Activated CD4-positive, alpha-beta T cell treated with anti-CD3 and anti-CD28 coated beads, Interleukin-2, amount 50 U/mL, for 24 hours (primary cell): ENCODE results near the gene ZDHHC21.

Experiments used
- DNase-seq, 2 donors: peaks; one replicate each; pipeline ENCODE4 v3.0.0-alpha.2; 2020; ENCODE audit warnings: low read depth in 1 of 2, low spot score in 1 of 2

ZDHHC21 gene, protein sequence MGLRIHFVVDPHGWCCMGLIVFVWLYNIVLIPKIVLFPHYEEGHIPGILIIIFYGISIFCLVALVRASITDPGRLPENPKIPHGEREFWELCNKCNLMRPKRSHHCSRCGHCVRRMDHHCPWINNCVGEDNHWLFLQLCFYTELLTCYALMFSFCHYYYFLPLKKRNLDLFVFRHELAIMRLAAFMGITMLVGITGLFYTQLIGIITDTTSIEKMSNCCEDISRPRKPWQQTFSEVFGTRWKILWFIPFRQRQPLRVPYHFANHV

DNA sequence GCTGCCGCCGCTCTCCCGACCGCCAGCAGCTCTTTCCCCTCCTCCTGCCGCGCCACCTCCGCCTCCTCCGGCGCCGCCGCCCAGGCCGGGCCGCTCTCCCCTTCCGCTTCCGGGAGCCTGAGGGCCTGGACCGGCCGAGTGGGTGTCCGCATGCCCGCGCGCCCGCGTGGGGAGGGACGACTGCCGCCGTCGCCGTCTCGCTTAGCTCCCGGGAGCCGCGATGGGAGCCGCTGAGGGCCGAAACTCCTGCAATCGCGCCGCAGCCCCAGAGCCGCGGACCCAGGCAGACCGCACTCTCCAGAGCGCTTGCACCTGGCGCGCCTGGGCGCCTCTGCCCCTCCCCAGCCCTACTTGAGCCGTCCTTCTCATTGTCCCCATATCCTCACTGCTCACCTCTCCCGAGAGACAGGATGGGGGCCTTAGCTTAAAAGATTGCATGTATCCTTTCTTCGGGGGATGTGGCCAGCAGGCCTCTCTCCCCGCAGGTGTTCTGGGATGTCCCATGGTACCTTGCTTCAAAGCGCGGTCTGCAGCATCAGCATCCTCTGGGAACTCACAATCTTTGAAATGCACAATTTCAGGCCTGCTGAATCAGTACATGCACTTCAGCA is at the start of gene ZDHHC21:
TSS of gene ZDHHC21 (minus strand) at position 182 of the 611 bp plus-strand sequence. CDS start 19,092 bp downstream, outside the sequence.
- DNase-seq = peak; percentile 32 to 36

DNA sequence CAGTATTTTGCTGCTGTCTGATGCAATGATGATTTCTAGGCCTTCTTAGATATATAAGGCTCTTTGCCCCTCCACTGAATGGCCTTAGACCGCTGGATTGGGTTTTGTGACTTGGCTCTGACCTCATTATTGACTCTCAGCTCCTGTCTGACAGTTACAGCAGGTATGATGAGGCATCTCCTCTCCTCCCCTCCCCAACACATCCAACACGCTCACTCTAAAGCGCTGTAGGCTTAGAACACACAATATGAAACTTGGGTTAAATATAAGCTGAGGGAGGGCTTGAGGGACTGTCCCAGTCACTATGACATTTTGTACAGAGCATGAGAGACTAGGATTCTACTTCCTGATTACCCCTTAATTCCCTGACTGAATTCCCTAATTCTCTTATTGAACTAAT is 48.1 kb upstream of the ZDHHC21 start:
- DNase-seq = no peak

DNA sequence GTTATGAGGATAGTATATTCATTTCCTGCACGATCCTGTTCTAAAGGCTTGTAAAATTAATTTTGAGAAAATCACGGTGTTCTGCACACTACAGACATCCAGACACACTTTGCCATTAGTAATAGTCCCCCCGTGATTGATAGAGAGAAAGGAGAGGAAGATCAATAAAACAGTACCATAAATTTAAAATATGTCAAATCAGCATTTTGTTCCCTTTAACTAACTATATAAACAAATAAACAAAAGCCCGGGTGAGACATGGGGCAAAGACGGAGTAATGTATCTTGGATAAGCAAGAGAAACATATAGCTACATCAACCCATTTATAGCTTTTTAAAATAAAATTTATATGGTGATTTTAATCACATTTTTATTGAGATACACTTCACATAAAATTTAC is 39.9 kb upstream of the ZDHHC21 start:
- DNase-seq = no peak

DNA sequence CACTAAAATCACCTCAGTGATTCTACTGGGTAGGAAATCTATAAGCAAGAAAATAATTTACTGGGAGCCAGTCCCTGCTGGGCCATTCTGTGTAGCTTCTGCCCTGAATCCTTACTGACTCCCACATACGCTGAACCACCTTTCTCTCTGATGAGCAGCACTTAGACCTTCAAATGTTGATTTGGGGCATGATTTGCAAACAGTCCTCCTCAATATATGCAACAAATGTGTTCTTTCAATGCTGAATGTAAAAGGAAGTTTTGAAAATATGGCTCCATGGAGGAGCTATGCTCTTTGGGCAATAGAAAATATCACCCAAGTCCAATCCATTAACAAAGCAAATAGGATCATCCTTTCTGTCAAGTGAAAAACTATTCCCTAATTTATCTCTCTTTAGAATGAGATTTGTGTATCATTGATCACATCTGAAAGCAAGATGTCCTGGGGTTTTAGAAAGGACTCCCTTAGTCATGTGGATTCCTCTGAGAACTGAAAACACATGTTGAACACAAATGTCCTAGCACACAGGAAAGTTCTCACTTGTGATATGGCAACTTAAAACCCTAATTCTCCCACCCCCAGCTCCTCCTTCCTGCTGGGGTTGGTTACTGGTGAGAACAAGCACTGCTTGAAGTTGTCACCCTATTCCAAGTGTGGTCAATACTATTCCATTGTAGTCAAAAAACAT is 38.2 kb upstream of the ZDHHC21 start:
- no peak for DNase-seq

DNA sequence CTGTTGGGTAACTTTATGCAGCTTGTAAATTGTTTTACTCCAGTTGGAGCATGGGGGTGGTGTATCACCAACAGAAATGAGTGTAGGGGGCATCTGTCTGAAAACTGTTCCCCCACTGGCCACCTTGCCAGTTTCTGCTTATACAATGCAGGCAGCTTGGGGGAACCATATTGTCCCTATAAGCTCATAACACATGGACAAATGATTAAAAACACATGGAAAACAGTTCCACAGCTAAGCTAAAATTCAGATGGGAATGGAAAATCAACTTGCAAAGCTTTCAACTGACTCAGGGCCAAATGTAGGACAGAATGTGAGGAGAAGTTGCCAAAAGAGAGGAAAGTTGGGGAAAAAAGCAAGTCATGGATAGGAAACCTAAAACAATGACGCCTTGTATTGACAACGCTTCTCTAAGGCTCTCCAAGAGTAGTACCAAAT is 37.2 kb upstream of the ZDHHC21 start:
- DNase-seq = no peak

DNA sequence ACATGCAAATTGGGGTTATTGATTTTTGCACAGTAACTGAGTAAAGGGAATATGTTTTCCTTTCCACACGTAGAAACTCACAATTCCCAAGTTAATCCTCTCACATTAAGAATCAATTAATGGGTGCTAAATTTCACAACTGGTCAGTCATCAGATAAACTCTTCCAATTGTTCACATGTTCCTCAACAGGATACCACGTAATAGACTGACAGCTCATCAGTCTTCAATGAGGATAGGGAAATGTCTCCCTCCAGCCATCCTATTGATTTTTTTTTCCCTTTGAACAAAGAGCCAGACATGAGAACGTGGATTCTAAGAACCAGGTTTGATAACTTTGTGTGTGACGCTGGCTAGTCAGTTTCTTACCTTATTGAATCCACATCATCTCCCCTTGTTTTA is 30.1 kb upstream of the ZDHHC21 start:
- DNase-seq = no peak

DNA sequence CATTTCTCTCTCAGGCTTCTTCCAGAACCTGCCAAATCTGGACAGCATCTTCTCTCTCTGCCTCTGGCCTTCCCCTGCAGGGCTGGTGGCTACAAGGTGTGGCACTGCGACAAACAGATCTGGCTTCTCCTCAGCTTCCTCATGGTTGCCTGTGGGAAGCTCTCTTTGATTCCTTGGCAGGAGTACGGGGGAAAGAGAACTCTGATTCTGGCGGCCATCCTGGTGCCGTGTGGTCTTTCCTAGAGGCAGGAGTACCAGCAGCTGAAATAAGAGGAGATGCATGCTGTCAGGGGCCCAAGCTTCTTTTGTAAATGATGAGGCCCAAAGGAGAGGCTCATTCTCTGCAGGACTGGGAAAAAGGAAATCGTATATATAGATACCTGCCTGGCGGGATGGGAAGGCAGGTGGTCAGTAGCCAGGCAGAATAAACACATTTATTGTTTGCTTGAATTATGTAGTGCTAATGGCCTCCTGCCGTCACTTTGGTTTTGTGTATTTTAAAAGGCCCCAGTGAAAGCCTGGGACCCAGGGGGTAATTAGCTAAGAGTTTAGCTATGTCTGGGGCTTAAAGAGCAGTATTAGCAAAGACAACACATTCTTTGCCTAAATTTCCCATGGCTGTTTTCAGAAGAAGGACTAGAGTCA is 29.3 kb upstream of the ZDHHC21 start, which contains the start of gene CER1:
TSS of gene CER1 (minus strand) at position 343 of the 645 bp plus-strand sequence. CDS start at position 282, 61 bp downstream.
- DNase-seq = no peak

DNA sequence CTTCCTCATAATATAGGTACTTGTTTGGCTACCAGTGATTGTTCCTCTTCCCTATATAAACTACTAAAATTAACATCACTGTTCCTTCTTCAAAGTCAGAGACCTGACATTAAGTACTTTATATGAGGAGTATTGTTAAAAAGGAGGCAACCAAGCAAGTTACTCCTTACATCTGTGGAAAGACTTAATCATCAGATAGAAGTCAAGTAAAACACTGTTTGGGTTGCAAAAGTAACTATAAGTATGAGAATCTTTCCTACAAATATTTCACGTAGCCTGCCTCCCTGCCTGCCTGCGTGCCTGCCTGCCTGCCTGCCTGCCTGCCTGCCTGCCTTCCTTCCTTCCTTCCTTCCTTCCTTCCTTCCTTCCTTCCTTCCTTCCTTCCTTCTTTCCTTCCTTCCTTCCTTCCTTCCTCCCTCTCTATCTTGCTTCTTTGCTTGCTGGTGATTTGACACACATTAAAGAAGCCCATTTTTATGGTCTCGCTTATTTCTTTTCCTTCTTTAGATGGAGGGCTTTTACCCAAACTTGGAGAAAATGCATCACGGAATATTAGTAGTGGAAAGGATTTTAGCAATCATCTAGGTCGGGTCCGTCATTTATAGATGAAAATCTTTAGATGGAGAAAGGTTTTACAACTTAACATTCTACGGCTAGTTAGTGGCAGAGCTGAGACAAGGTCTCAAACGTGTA is 26.1 kb upstream of the ZDHHC21 start:
- DNase-seq = no peak

DNA sequence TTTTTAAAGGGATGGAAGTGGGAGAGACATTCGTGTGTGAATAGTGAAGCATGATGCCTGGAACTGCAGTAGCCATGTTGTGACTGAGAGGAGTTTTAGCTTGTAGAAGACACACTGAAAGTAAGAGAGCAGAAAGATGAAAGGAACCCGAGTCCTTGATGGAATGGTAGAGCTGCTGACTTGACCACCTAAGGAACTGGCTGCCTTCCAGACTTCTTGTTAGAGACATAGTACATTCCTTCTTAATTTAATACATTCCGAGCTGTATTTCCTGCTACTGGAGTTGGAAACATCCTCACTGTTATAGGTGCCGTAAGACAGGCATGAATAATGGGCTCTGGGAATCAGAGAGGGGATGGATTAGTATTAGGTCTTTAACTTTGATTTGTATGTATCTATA is 21.9 kb upstream of the ZDHHC21 start:
- no peak for DNase-seq

DNA sequence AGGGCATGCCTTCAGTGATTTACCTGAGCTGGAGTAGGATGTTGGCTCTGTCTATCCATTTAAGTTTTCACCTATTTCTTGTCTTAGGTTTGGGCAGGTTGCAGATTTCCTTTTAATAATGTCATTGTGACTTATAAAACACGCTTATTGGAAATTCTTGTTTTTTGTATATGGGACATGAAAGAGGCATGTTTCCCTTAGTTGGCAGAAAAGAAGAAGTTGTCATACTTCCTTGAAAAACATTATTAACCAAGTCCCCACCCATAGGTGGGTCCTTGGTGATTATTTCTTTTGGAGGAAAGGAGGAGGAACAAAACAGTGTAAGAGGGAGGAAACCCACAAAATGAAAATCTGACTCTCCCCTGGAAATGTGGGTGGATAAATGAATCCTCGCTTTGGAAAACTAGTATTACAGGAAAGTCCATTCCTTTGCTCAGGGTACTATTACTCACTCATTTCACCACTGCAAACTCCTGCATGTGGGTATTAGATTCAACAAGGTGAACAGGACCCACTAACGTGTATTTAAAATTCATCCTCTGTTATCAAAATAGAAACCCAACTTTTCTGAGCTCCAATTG is 20.0 kb upstream of the ZDHHC21 start:
- no peak for DNase-seq

DNA sequence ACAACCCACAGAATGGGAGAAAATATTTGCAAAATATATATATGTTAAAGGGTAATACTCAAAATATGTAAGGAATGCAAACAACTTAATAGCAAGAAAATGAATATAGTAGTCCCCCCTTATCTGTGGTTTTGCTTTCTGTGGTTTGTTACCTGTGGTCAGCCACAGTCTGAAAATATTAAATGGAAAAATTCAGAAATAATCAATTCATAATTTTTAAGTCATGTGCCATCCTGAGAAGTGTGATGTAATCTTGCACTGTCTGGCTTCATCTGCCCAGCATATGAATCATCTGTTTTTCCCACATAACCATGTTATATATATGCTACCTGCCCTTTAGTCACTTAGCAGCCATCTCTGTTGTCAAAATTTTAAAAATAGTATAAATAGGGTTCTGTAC is 17.6 kb upstream of the ZDHHC21 start:
- DNase-seq = no peak

DNA sequence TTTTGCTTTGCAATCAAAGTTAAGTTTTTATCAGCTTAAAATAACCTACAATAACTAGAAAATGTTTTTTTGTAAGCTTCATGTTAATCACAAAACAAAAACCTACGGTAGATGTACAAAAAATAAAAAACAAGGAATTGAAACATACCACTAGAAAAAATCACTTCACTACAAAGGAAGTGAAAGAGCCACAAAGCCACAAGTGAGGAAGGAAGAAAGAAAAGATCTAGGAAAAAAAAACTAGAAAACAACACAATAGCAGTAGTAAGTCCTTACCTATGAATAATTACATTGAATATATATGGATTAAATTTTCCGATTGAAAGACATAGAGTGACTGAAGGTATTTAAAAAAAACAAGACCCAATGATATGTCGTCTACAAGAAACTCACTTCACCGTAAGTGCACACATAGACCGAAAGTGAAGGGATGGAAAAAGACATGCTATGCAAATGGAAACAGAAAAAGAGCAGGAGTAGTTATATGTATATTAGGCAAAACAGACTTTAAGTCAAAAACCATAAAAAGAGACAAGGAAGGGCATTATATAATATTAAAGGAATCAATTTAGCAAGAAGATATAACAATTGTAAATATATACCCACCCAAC is 13.4 kb upstream of the ZDHHC21 start:
- DNase-seq = no peak

DNA sequence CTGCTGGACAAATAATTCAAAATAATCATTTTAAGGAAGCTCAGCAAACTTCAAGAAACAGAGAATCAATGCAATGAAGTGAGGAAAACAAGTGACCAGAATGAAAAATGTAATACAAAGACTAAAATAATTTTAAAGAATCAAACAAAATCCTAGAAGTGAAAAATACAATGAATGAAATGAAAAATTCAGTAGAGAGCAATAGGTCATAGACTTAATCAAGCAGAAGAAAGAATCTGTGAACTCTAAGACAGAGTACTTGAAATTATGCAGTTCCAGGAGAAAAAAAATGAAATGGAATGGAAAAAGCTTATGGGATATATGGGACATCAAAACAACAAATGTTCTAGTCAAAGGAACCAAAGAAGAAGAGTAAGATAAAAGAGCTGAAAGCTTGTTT is 11.8 kb upstream of the ZDHHC21 start:
- no peak for DNase-seq

DNA sequence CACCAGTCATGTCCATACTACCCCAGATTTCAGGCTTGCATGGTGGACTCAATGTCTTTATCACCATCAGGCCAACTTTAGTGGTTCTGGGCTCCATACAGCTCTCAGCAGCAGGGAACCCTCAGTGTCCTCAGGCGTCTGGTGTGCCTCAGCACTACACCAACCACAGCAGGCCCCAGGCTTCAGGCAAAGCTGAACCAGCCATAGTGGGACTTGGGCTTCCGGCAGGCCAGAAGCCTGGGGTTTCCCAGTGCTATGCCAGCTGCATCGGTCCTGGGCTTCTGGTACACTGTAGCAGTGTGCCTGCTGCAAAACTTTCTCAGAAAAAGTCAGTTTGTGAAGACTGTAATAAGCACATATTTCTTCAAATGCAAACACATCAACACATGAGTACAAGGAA is 11.0 kb upstream of the ZDHHC21 start:
- no peak for DNase-seq

DNA sequence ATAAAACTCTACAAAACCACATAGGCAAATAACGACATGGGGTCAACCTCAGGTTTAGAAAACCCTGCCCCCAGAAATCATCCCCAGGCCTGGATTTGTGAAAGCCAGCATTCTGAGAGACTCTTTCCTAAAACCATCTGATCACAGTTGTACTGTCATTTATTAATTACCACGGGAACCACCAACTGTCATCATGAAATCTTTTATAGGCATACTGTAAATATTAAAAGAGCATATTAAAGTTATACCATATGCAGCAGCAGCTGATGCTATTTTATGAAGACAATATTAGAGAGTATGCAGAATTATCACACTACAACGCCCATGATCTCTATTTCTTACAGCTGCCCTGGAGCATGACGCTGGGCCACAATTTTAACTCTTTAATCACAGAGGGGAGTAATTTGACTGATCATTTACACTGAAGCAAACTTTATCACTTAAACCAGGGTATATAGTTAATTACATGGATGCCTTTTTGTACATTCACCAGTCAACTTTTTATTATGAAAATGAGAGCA is 9.0 kb upstream of the ZDHHC21 start:
- no peak for DNase-seq

DNA sequence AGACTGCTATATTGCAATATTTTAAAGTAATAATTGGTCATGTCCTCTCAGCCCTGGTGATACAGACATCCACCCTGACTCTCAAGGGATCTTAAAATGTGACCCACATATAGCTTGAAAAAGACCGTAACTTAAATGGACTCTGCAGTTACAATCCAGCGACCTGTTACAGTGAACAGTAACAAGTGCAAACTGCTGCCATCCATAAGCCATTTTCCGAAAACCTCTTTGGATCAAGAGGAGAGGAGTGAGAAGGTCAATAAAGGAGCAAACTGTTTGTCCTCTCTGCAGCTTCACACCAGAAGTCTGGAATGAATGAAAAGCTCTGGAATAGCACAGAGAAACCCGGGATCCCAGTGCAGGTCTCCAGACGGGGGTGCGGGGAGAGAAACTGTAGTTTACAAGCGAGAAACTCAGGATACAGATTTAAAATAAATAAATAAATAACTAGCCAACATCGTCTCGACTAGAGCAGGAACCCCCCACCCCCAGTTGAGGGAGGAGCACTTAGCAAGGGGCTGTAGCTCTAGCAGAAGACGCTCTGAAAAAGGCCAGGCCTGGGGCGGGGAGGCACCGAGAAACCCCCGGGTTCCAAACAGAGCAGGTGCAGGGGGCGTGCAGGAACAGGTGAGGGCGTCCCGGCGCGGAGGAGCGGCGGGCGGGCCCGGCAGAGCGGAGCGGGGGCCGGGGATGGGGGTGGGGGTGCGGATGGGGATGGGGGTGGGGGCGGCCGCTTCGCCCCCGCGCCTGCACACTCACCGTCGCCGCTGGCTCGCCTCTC is 572 bp downstream of the ZDHHC21 start:
- peak; percentile 8 to 15 for DNase-seq

DNA sequence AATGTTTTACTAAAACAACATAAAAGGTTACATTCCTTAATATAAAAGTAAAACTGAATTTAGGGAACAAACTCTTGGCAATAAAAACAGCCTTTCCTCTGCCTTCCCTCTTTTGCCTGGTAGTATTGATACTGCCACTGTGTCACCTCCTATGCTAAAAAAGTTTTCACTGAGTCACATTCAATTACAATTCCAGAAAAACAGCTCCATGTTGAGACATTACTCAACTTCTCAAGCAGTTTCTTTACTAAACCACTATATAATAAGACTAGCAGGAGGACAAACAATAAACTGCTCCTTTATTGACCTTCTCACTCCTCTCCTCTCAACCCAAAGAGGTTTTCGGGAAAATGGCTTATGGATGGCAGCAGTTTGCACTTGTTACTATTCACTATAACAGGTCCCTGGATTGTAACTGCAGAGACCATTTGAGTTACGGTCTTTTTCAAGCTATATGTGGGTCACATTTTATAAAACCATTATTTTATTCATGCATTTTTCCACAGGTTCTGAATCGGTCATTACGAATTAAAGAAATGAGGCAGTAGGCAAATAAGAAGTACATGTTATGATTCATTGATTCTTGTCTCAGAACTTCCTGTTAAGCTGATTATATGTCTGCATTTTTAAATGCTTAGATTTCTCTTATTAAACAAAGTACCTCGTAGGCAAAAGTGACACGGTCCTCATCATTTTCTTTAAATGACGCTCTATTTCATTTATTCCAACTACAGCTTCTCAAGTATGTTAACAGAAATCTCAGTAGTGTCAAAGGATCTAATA is 2.1 kb downstream of the ZDHHC21 start:
- no peak for DNase-seq

DNA sequence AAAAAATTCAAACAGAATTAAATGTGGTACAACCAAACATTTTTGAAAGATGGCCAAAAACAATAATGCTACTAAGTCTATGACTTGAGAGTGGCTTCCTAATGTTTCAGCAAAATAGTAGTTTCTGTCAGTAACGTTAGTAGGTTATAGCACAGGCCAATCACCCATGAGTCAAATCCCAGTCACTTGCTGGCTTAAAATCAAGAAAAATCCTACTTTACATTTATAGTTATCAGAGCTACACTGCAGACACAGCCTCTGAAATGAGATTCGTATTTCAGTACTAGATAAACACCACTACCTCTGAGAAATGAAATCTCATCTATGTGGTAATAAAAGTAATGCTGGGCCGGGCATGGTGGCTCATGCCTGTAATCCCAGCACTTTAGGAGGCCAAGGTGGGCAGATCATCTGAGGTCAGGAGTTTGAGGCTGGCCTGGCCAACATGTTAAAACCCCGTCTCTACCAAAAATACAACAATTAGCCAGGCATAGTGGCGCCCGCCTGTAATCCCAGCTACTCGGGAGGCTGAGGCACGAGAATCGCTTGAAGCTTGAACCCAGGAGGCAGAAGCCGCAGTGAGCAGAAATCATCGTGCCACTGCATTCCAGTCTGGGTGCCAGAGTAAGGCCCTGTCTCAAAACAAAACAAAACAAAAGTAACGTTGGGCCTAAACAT is 6.1 kb downstream of the ZDHHC21 start:
- DNase-seq = no peak
